ENCODE measurements around the gene BCKDHB.

GRCh38 chr6:80185492-80185891 lies 79.0 kb downstream of the BCKDHB start:
- no peak for TF ChIP-seq POLR2AphosphoS5 (IDR thresholded peaks at IDR 0.05)
- no peak for TF ChIP-seq CTCF (IDR thresholded peaks at IDR 0.05)

Data from stomach (tissue), 4 donors.